GM12873 (cell line): ENCODE measurements around the gene MAN2A1.

ENCODE experiments used
- TF ChIP-seq, protein P1 (sequence below): IDR thresholded peaks from 2 replicates; pipeline ENCODE4 v1.5.1; 2012; ENCODE audit warnings: low read depth, mild to moderate bottlenecking, moderate library complexity, low read length, control low read depth; ENCODE audit not compliant: insufficient read depth; ENCODE audit errors: missing control alignments

The MAN2A1 gene

DNA sequence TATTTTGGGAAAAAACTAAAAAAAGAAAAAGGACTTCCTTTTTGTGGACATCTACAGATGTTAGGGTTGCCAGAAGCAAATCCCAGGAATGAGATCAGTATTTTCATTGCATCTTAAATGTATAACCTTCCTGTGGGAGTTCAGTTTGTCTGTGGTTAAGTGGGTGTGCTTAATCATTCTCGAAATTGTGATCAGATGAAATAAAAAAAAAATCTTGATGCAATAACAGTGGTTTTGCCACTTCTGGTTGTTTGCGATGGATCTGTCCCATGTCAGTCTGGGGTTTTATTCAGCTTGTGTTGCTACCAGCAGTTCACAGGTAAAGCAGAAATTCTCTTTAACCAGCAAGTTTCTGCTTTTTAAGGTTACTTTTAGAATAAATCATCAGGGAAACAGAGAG is 179.0 kb downstream of the MAN2A1 start:
- TF ChIP-seq, protein P1, sequence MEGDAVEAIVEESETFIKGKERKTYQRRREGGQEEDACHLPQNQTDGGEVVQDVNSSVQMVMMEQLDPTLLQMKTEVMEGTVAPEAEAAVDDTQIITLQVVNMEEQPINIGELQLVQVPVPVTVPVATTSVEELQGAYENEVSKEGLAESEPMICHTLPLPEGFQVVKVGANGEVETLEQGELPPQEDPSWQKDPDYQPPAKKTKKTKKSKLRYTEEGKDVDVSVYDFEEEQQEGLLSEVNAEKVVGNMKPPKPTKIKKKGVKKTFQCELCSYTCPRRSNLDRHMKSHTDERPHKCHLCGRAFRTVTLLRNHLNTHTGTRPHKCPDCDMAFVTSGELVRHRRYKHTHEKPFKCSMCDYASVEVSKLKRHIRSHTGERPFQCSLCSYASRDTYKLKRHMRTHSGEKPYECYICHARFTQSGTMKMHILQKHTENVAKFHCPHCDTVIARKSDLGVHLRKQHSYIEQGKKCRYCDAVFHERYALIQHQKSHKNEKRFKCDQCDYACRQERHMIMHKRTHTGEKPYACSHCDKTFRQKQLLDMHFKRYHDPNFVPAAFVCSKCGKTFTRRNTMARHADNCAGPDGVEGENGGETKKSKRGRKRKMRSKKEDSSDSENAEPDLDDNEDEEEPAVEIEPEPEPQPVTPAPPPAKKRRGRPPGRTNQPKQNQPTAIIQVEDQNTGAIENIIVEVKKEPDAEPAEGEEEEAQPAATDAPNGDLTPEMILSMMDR: no peak

GRCh38 chr5:109873687-109874086 is 184.0 kb downstream of the MAN2A1 start:
- TF ChIP-seq, protein P1: no peak

DNA sequence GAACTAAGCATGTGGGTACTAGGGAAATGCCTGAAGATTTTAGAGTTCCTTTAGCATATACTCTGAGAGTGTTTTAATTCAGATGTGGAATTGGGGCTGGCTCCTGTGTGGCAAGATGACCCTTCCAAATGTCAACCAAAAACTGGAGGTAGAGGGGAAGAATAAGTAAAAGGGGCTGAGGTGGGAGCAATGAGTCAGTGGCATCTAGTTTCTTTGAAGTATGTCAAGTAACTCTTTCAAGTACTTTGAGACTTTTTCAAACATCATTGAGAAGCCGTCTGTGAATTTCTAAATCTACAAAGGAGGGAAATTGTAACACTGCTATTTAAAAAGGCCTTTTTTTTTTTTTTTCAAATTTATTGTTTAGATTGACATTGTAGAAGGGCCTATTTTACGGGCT is 184.4 kb downstream of the MAN2A1 start:
- TF ChIP-seq, protein P1: no peak

GRCh38 chr5:109876030-109876725 is 186.5 kb downstream of the MAN2A1 start:
- TF ChIP-seq, protein P1: no peak

DNA sequence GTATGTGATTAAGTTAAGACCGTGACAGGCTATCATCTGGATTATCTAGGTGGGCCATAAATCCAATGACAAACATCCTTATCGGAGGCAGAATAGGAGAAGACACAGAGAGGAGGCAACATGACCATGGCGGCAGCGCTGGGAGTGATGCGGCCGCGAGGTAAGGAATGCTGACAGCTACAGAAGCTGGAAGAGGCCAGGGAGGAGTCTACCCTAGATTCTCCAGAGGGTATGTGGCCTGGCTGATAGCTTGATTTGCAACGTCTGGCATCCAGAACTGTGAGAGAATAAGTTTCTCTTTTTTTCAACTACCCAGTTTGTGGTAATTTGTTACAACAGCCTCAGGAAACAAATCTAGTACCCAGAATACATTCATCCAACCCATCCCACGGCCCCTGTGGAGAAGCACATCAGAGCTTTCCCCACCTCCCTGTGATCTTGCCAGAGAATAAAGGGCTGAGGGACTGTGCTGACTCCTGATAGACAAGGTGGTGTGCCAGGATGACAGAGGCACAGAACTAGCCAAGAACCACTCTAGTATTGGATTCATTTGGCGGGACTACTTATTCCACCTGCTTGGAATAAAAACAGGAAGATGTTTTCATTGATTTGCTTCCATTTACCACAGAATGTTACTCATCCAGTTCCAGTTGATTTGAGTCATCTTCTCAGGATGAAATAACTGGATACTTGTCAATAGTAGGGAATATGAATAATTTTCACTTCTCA is 187.4 kb downstream of the MAN2A1 start:
- TF ChIP-seq, protein P1: no peak

- TF ChIP-seq, protein P1: no peak
Measured at GRCh38 chr5:109877670-109878045, 187.9 kb downstream of the MAN2A1 start.

GRCh38 chr5:109878887-109879286 is 189.2 kb downstream of the MAN2A1 start:
- TF ChIP-seq, protein P1: no peak
